Activated CD4-positive, alpha-beta T cell treated with anti-CD3 and anti-CD28 coated beads, Interleukin-2, amount 10 ng/mL, durations not matched to agents 7 days and 5 days (primary cell): ENCODE results near the gene KRTAP10-8. TPM values are rescaled to one million over a fixed set of nuclear protein-coding genes. Genes with fewer than 3 reads are reported as not detected.
"Not testable (repeated sequence)": the region's sequence is repeated elsewhere in the genome, so short reads cannot be mapped to it uniquely, and the experiment has no call there.

Experiments
- CTCF ChIA-PET: fragments of 350-600 bp; sonication (Branson Sonifier 250); formaldehyde crosslinking; loops from one replicate; lab custom pipeline; 2021; ENCODE audit warnings: antibody characterized with exemption; lab: Charles Lee
- POLR2A ChIA-PET: fragments of 350-600 bp; sonication (Branson Sonifier 250); formaldehyde crosslinking; loops from one replicate; lab custom pipeline; 2021; ENCODE audit warnings: antibody characterized with exemption; lab: Charles Lee
- DNase-seq: peaks from one replicate; pipeline ENCODE4 v3.0.0-alpha.2; 2020
- H3K27ac Mint-ChIP-seq: one replicate; pipeline ENCODE4 v1.8.0; 2021; ENCODE audit warnings: mild to moderate bottlenecking, moderate library complexity, mixed read lengths
- H3K27me3 Mint-ChIP-seq: one replicate; pipeline ENCODE4 v1.8.0; 2021; ENCODE audit warnings: mixed read lengths
- H3K36me3 Mint-ChIP-seq: one replicate; pipeline ENCODE4 v1.8.0; 2021; ENCODE audit warnings: low read depth, mixed read lengths
- H3K4me1 Mint-ChIP-seq: one replicate; pipeline ENCODE4 v1.8.0; 2021; ENCODE audit warnings: mixed read lengths
- H3K4me3 Mint-ChIP-seq: one replicate; pipeline ENCODE4 v1.8.0; 2021; ENCODE audit warnings: mild to moderate bottlenecking, moderate library complexity, mixed read lengths
- H3K9me3 Mint-ChIP-seq: one replicate; pipeline ENCODE4 v1.8.0; 2021; ENCODE audit warnings: mixed read lengths
- total RNA-seq, 2 experiments: library from RNA; stranded (reverse); gene quantifications; one replicate each; pipeline ENCODE4 v1.2.3, GENCODE V29; 2021

Gene KRTAP10-8
- total RNA-seq, 2 experiments from 2014 or later: not detected

- H3K36me3 Mint-ChIP-seq: peaks cover 3% of the 10 kb centered on the region
- peaks cover 13% of the 10 kb centered on the region for H3K27me3 Mint-ChIP-seq
- POLR2A ChIA-PET: no interaction called here
- peaks cover 21% of the 10 kb centered on the region for H3K9me3 Mint-ChIP-seq
- H3K4me1 Mint-ChIP-seq: no peaks in the 10 kb centered on the region
- peak within 1 kb of the TSS; percentile 7 for H3K27ac Mint-ChIP-seq
- H3K4me3 Mint-ChIP-seq: no peak within 1 kb of the TSS
- no peak for DNase-seq
- CTCF ChIA-PET: no interaction called here
Observed at GRCh38 chr21:44637018-44637850, 25.4 kb downstream of the KRTAP10-8 start, which contains the start of gene KRTAP10-10. Gene KRTAP10-10, plus strand, starts transcription at chr21:44637356. Its CDS starts 62 bp downstream, at chr21:44637418.

DNA sequence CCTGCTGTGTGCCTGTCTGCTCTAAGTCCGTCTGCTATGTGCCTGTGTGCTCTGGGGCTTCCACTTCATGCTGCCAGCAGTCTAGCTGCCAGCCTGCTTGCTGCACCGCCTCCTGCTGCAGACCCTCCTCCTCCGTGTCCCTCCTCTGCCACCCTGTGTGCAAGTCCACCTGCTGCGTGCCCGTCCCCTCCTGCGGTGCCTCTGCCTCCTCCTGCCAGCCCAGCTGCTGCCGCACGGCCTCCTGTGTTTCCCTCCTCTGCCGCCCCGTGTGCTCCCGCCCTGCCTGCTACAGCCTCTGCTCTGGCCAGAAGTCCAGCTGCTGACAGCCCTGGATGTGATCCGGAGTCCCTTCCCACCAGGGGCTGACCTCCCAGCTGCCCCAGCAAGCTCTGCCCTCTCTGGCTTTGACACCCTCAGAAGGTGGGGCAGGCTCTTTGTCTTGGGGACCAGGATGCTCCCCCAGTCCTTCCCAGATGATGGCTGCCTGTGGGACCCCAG is 26.0 kb downstream of the KRTAP10-8 start:
- H3K4me3 Mint-ChIP-seq, H3K4me1 Mint-ChIP-seq, DNase-seq, CTCF ChIA-PET, POLR2A ChIA-PET, H3K36me3 Mint-ChIP-seq: not testable (repeated sequence)
- peaks cover 22% of the 10 kb centered on the region for H3K9me3 Mint-ChIP-seq
- peak overlapping the region; percentile 7 for H3K27ac Mint-ChIP-seq
- peaks cover 14% of the 10 kb centered on the region for H3K27me3 Mint-ChIP-seq

- CTCF ChIA-PET: not testable (repeated sequence)
Observed at GRCh38 chr21:44638506-44639330, 26.8 kb downstream of the KRTAP10-8 start.

GRCh38 chr21:44639331-44639655 is 27.4 kb downstream of the KRTAP10-8 start:
- H3K4me3 Mint-ChIP-seq: no peak overlapping the region
- H3K9me3 Mint-ChIP-seq: peaks cover 28% of the 10 kb centered on the region
- DNase-seq: no peak
- ChIA-PET CTCF (no interaction called here), POLR2A (no interaction called here)
- no peaks in the 10 kb centered on the region for H3K4me1 Mint-ChIP-seq
- H3K27ac Mint-ChIP-seq: no peak overlapping the region
- H3K27me3 Mint-ChIP-seq: peaks cover 7% of the 10 kb centered on the region
- H3K36me3 Mint-ChIP-seq: peaks cover 4% of the 10 kb centered on the region

More at GRCh38 chr21:44638506-44639330, 26.8 kb downstream of the KRTAP10-8 start:
- H3K36me3 Mint-ChIP-seq, H3K27ac Mint-ChIP-seq, DNase-seq, POLR2A ChIA-PET, H3K4me3 Mint-ChIP-seq, H3K4me1 Mint-ChIP-seq: not testable (repeated sequence)
- Mint-ChIP-seq H3K9me3 (peaks cover 22% of the 10 kb centered on the region), H3K27me3 (peaks cover 10% of the 10 kb centered on the region)

- POLR2A ChIA-PET: no interaction called here
- H3K27me3 Mint-ChIP-seq: peaks cover 2% of the 10 kb centered on the region
- peaks cover 33% of the 10 kb centered on the region for H3K9me3 Mint-ChIP-seq
- no peak for DNase-seq
- H3K36me3 Mint-ChIP-seq: peaks cover 8% of the 10 kb centered on the region
- H3K4me1 Mint-ChIP-seq: no peaks in the 10 kb centered on the region
- H3K27ac Mint-ChIP-seq: no peak overlapping the region
- no peak overlapping the region for H3K4me3 Mint-ChIP-seq
- CTCF ChIA-PET: no interaction called here
Observed at GRCh38 chr21:44640761-44641160, 28.9 kb downstream of the KRTAP10-8 start.

DNA sequence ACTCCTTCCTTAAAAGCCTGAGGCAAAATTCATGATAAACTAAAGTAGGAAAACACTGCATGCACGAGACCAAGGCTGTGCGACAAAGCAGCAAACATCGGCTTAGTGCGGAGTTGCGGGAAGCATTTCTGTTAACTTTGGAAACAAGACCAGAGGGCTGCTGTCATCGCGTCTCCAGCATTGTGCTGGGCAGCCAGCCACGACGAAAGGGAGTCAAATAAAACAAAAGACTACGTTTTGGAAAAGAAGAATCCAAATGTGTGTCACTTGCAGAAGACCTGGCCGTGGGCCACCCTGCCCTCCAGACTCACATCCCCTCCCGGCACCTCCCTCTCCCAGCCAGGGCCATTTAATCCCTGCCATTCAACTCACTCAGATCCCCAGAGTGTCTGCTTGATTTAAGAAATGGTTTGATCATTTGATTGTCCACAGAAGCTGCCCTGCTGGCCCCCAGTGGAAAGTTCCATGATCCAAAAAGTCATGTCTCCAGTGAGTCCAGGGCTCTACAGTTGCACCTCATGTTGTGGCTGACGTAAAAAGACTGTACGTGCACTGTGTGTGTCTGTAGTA is 31.9 kb downstream of the KRTAP10-8 start:
- peaks cover 8% of the 10 kb centered on the region for H3K36me3 Mint-ChIP-seq
- H3K9me3 Mint-ChIP-seq: peaks cover 33% of the 10 kb centered on the region
- H3K27ac Mint-ChIP-seq: no peak overlapping the region
- ChIA-PET CTCF (no interaction called here), POLR2A (no interaction called here)
- peaks cover 2% of the 10 kb centered on the region for H3K27me3 Mint-ChIP-seq
- H3K4me1 Mint-ChIP-seq: no peaks in the 10 kb centered on the region
- no peak overlapping the region for H3K4me3 Mint-ChIP-seq
- DNase-seq: no peak

- Mint-ChIP-seq H3K27ac (no peak overlapping the region), H3K4me3 (no peak overlapping the region), H3K27me3 (peaks cover 2% of the 10 kb centered on the region), H3K9me3 (peaks cover 33% of the 10 kb centered on the region), H3K36me3 (peaks cover 8% of the 10 kb centered on the region), H3K4me1 (no peaks in the 10 kb centered on the region)
- no peak for DNase-seq
- ChIA-PET POLR2A (no interaction called here), CTCF (interaction anchor here (0.7 kb wide), 1 partner anchor 40 kb away, joined by 3 read pairs; no protein-coding TSS in a partner anchor)
Observed at GRCh38 chr21:44644878-44645277, 33.0 kb downstream of the KRTAP10-8 start.

GRCh38 chr21:44646366-44647221 is 34.7 kb downstream of the KRTAP10-8 start, which contains the start of gene KRTAP10-11:
Gene KRTAP10-11, plus strand, starts transcription at chr21:44646414. Its CDS starts 45 bp downstream, at chr21:44646459.
- H3K4me1 Mint-ChIP-seq, H3K4me3 Mint-ChIP-seq, H3K36me3 Mint-ChIP-seq, DNase-seq, H3K27ac Mint-ChIP-seq, H3K27me3 Mint-ChIP-seq, POLR2A ChIA-PET: not testable (repeated sequence)
- peaks cover 26% of the 10 kb centered on the region for H3K9me3 Mint-ChIP-seq
- CTCF ChIA-PET: interaction anchor here (1.8 kb wide), 1 partner anchor 9 kb away, joined by 5 read pairs; the partner anchor contains the start of gene KRTAP12-4

- H3K36me3 Mint-ChIP-seq: peaks cover 8% of the 10 kb centered on the region
- POLR2A ChIA-PET: no interaction called here
- CTCF ChIA-PET: interaction anchor here (1.4 to 1.8 kb wide), 2 partner anchors 8 to 10 kb away, joined by 3 to 5 read pairs; partner anchors contain the start of genes KRTAP12-3 and KRTAP12-4
Observed at GRCh38 chr21:44647222-44647552, 35.3 kb downstream of the KRTAP10-8 start.

DNA sequence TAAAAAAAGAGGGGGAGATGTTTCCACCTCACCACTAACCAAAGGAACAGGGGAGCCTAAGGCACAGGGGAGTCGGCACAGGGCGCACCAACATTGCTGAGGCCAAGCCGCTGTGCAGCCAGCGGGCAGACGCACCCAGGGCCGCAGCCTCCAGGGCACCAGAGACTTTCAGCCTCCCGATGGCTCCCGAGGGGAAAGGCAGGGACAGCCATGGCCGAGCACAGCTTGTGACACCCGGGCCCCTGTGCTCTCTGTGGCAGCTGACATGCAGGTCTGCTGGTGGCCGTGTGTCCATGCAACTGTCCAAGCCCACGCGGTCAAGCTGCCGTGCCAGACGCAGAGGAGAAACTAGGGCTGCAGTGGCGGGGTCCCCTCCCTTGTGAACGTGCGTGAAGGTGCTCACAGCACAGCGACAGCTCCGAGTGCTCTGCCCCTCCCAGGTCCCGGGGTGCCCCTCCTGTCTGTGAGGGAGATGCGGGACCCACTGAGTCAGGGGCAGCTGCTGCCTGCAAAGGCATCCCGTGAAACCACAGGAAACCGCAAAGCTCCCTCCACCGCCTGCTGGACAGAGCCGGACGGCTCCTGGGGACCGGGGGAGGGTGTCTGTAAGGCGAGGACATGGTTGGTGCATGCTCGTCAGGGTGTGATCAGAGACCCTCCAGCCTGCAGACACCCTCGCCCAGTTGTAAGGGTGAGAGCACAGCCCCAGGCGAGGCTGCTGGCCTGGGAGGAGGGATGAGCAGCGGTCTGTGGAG is 36.9 kb downstream of the KRTAP10-8 start:
- ChIA-PET CTCF (interaction anchor here (1.4 kb wide), 1 partner anchor 9 kb away, joined by 3 read pairs; the partner anchor contains the start of gene KRTAP12-3), POLR2A (no interaction called here)
- peaks cover 23% of the 10 kb centered on the region for H3K9me3 Mint-ChIP-seq
- H3K36me3 Mint-ChIP-seq: peaks cover 12% of the 10 kb centered on the region
- H3K4me1 Mint-ChIP-seq: peaks cover 4% of the 10 kb centered on the region
- DNase-seq: no peak
- H3K27me3 Mint-ChIP-seq: no peaks in the 10 kb centered on the region
- H3K27ac Mint-ChIP-seq: no peak overlapping the region
- no peak overlapping the region for H3K4me3 Mint-ChIP-seq

More at GRCh38 chr21:44647222-44647552, 35.3 kb downstream of the KRTAP10-8 start:
- no peak for DNase-seq
- peaks cover 23% of the 10 kb centered on the region for H3K9me3 Mint-ChIP-seq
- peaks cover 2% of the 10 kb centered on the region for H3K27me3 Mint-ChIP-seq
- H3K4me3 Mint-ChIP-seq: no peak overlapping the region
- no peak overlapping the region for H3K27ac Mint-ChIP-seq
- H3K4me1 Mint-ChIP-seq: no peaks in the 10 kb centered on the region

GRCh38 chr21:44649521-44650100 is 37.7 kb downstream of the KRTAP10-8 start:
- peaks cover 18% of the 10 kb centered on the region for H3K36me3 Mint-ChIP-seq
- no peak for DNase-seq
- H3K9me3 Mint-ChIP-seq: peaks cover 19% of the 10 kb centered on the region
- peaks cover 12% of the 10 kb centered on the region for H3K4me1 Mint-ChIP-seq
- no peaks in the 10 kb centered on the region for H3K27me3 Mint-ChIP-seq
- no peak overlapping the region for H3K27ac Mint-ChIP-seq
- CTCF ChIA-PET: no interaction called here
- POLR2A ChIA-PET: no interaction called here
- no peak overlapping the region for H3K4me3 Mint-ChIP-seq
